ENCODE data around the gene BCR. TPM values are rescaled to one million over a fixed set of nuclear protein-coding genes. Genes with fewer than 3 reads are reported as not detected.

Gene BCR
- total and polyA plus RNA-seq, 2 of the 4 experiments (the other 2 are of a cell fraction): 28.9 to 44.6 TPM

DNA sequence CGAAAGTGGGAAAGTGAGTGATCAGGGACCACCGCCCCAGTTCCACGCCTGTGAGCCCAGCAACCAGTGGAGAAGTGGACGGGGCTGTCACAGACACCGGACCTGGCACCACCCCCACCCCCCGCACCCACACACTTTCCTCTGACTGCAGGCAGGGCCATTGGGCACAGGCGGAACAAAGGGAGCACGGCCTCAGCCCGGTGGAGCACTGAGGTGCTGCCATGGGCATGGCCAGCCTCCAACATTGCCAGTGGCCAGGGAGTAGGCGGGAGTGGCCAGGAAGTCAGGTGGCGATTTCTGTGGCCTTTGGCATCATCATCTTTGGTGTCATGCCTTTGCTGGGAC, 78.5 kb downstream of the BCR start:
- Histone ChIP-seq H3K27ac (ENCODE audit: insufficient read depth, low read length) (no peak overlapping the region), H3K4me3 (ENCODE audit: insufficient read depth, low read depth, low read length) (no peak overlapping the region), H2AFZ (replicated peaks; ENCODE audit: low read length, poor library complexity) (no peak overlapping the region), H3K79me1 (ENCODE audit: low read depth in 1 of 2, low read length in 2 of 2) (peaks cover 0 to 14% of the 10 kb centered on the region in 2 experiments; a peak in 2 of 4 replicates), H3K23ac (ENCODE audit: low read depth, low read length) (no peak overlapping the region), H4K8ac (ENCODE audit: low read depth in 2 of 2, low read length in 2 of 2) (no peak overlapping the region), H2BK15ac (ENCODE audit: low read depth, low read length) (no peak overlapping the region), H4K20me1 (ENCODE audit: insufficient read depth, low read length) (peaks cover 21% of the 10 kb centered on the region), H3K18ac (ENCODE audit: low read depth, low read length) (no peak overlapping the region), H3K14ac (replicated peaks; ENCODE audit: low read depth, low read length) (no peak overlapping the region), H4K91ac (ENCODE audit: insufficient read depth, low read depth, low read length) (no peak overlapping the region), H2BK20ac (ENCODE audit: low read depth, low read length) (no peak overlapping the region), H3K27me3 (ENCODE audit: control insufficient read depth, insufficient read depth, low read length) (no peaks in the 10 kb centered on the region), H4K5ac (ENCODE audit: low read depth, low read length) (no peak overlapping the region), H3K4me1 (ENCODE audit: control insufficient read depth, insufficient read depth, low read length) (peaks cover 5% of the 10 kb centered on the region; the same call in 1 of the 2 replicates), H3K9me3 (ENCODE audit: control insufficient read depth, insufficient read depth, low read length) (no peaks in the 10 kb centered on the region), H3K4ac (ENCODE audit: low read depth, low read length) (no peak overlapping the region), H3K9me1 (ENCODE audit: insufficient read depth, low read length) (peaks cover 18% of the 10 kb centered on the region), H2AK5ac (ENCODE audit: low read depth, low read length) (no peak overlapping the region), H2BK5ac (ENCODE audit: low read depth, low read length, poor library complexity, severe bottlenecking) (no peak overlapping the region), H3K56ac (ENCODE audit: extremely low read depth, insufficient read depth, low read length) (no peak overlapping the region), H3K4me2 (ENCODE audit: low read depth, low read length) (no peak overlapping the region), H3K36me3 (ENCODE audit: control insufficient read depth, insufficient read depth, low read length) (peaks cover 45% of the 10 kb centered on the region), H3K9ac (ENCODE audit: low read depth, low read length) (no peak overlapping the region), H2BK120ac (ENCODE audit: low read depth, low read length) (no peak overlapping the region), H2AK9ac (replicated peaks; ENCODE audit: low read depth, low read length, poor library complexity) (no peak overlapping the region)
- intact Hi-C loops (cut with micrococcal nuclease): no loop called here
- ChIA-PET POLR2A (ENCODE audit: unreplicated experiment) (no interaction called here), CTCF (interaction anchor here (0.7 kb wide), 1 partner anchor 80 kb away, joined by 5 read pairs; no protein-coding TSS in a partner anchor)
- WGBS, 2 experiments (ENCODE audit: extremely low coverage in 2 of 2, insufficient read length in 1 of 2): 94% methylated on average over 6 of the region's 11 CpGs; no CpG with 5 or more reads in 1 of the 2 experiments
- TF ChIP-seq RCOR1 (IDR thresholded peaks at IDR 0.05; ENCODE audit: insufficient replicate concordance, low read length): no peak
- TF ChIP-seq MAFK (IDR thresholded peaks at IDR 0.05; ENCODE audit: low read depth, low read length): no peak
- no peak for TF ChIP-seq ELK1 (IDR thresholded peaks at IDR 0.05; ENCODE audit: borderline replicate concordance, low read depth, low read length)
- no peak for TF ChIP-seq NFE2L2 (IDR thresholded peaks at IDR 0.05; ENCODE audit: low read depth, low read length)
- no peak for TF ChIP-seq CEBPB (IDR thresholded peaks at IDR 0.05; ENCODE audit: low read depth, low read length)
- TF ChIP-seq MXI1 (IDR thresholded peaks at IDR 0.05; ENCODE audit: borderline replicate concordance, low read depth, low read length): no peak
- TF ChIP-seq FOS (IDR thresholded peaks at IDR 0.05; ENCODE audit: low read depth, low read length): no peak
- TF ChIP-seq SMC3 (IDR thresholded peaks at IDR 0.05; ENCODE audit: low read depth, low read length): no peak
- TF ChIP-seq MAZ (IDR thresholded peaks at IDR 0.05; ENCODE audit: borderline replicate concordance, low read depth, low read length): no peak
- TF ChIP-seq POLR2A (IDR thresholded peaks at IDR 0.05; ENCODE audit: low read depth, low read length): no peak
- TF ChIP-seq, protein P1, sequence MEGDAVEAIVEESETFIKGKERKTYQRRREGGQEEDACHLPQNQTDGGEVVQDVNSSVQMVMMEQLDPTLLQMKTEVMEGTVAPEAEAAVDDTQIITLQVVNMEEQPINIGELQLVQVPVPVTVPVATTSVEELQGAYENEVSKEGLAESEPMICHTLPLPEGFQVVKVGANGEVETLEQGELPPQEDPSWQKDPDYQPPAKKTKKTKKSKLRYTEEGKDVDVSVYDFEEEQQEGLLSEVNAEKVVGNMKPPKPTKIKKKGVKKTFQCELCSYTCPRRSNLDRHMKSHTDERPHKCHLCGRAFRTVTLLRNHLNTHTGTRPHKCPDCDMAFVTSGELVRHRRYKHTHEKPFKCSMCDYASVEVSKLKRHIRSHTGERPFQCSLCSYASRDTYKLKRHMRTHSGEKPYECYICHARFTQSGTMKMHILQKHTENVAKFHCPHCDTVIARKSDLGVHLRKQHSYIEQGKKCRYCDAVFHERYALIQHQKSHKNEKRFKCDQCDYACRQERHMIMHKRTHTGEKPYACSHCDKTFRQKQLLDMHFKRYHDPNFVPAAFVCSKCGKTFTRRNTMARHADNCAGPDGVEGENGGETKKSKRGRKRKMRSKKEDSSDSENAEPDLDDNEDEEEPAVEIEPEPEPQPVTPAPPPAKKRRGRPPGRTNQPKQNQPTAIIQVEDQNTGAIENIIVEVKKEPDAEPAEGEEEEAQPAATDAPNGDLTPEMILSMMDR (conservative IDR thresholded peaks at IDR 0.05; ENCODE audit: low read depth, low read length): no peak
- no peak for TF ChIP-seq RFX5 (IDR thresholded peaks at IDR 0.05; ENCODE audit: low read depth, low read length)
- no peak for TF ChIP-seq RAD21 (IDR thresholded peaks at IDR 0.05; ENCODE audit: low read length)
- no peak for TF ChIP-seq CHD1 (IDR thresholded peaks at IDR 0.05; ENCODE audit: low read depth, low read length)
- no peak for TF ChIP-seq USF2 (IDR thresholded peaks at IDR 0.05; ENCODE audit: low read depth, low read length)
- no peak for TF ChIP-seq BHLHE40 (IDR thresholded peaks at IDR 0.05; ENCODE audit: low read depth, low read length)
- in situ Hi-C loops (cut with MboI; ENCODE audit: low sequenced_read_pairs): no loop called here
- dilution Hi-C loops (cut with HindIII; ENCODE audit: low sequenced_read_pairs, unreplicated experiment): no loop called here
- no peak for ATAC-seq (ENCODE audit: low read depth)
- no TSS peak for BruUV-seq (replicated peaks)
- DNase-seq: no peak

Data from IMR-90 (cell line).